DMS79 (cell line): ENCODE measurements around the gene IGFN1.
A peak's percentile ranks its signal among the peaks of the same experiment; 100 is the strongest.
"Not testable (repeated sequence)": the region's sequence is repeated elsewhere in the genome, so short reads cannot be mapped to it uniquely, and the experiment has no call there.

Experiments used
- DNase-seq: peaks from one replicate; lab custom pipeline; 2025; lab: John Stamatoyannopoulos, UW

Gene IGFN1

GRCh38 chr1:201190624-201191051 lies at the start of gene IGFN1:
IGFN1 (plus strand) TSS chr1:201190824; CDS start chr1:201193294, 2,470 bp downstream.
- no peak for DNase-seq

DNA sequence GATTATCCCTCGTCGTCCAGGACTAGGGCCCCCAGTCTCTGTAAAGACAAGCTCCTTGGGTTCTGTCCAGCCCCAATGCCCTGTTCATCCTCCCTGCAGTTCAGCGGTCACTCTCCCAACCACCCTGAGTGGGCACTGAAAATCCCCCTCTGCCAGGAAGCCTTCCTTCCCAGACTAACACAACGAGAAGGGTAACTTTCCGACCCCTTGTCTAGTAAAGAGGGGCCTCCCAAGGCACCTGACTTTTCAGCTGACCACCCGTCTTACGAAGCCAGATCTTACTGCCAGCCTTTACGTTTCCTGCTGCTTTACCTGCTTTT lies 49.7 kb upstream of the IGFN1 start:
- no peak for DNase-seq

DNA sequence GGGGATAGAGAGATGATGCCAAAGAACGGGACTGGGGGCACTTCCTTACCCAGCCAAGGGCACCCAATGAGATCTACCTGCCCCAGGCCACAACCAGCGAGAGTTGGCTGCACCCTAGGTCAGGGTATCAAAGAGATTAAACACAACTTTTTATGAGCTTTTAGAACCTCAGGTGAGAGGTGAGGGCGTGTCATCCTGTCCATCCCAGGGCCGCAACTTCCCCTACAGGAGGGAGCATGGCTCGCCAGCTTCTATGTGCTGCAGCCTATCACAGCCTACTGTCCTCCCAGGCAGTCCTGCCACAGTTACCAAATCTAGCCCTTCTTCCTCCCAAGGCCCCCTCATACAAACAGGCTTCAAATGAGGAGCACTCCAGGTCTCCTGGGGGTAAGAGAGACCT lies 49.2 kb upstream of the IGFN1 start:
- DNase-seq = no peak

GRCh38 chr1:201142011-201142848 lies 48.4 kb upstream of the IGFN1 start:
- no peak for DNase-seq

GRCh38 chr1:201142849-201143725 lies 47.5 kb upstream of the IGFN1 start:
- no peak for DNase-seq

- DNase-seq = no peak
These were observed 46.6 kb upstream of the IGFN1 start for GRCh38 chr1:201143726-201144635.

DNA sequence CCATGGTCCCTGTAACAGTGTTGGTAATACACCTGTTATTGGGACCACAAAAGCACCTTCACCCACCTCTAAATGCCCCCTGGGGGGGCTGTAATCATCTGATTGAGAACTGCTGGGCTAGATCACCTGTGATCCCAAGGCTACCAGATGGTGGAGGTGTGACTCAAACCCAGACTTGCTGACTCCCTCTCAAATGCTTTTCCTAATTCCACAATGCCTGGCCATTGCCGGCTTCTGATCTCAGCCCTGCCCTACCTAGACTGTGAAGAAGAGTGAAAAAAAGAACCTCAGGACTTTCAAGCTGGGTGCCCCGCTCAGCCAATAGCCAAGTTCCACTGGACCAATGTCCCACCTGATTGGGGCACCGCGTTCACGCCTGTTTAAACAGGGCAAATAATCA lies 45.9 kb upstream of the IGFN1 start:
- no peak for DNase-seq

- no peak for DNase-seq
These were observed 45.5 kb upstream of the IGFN1 start for GRCh38 chr1:201145132-201145531.

GRCh38 chr1:201145816-201146215 lies 44.8 kb upstream of the IGFN1 start:
- no peak for DNase-seq

DNA sequence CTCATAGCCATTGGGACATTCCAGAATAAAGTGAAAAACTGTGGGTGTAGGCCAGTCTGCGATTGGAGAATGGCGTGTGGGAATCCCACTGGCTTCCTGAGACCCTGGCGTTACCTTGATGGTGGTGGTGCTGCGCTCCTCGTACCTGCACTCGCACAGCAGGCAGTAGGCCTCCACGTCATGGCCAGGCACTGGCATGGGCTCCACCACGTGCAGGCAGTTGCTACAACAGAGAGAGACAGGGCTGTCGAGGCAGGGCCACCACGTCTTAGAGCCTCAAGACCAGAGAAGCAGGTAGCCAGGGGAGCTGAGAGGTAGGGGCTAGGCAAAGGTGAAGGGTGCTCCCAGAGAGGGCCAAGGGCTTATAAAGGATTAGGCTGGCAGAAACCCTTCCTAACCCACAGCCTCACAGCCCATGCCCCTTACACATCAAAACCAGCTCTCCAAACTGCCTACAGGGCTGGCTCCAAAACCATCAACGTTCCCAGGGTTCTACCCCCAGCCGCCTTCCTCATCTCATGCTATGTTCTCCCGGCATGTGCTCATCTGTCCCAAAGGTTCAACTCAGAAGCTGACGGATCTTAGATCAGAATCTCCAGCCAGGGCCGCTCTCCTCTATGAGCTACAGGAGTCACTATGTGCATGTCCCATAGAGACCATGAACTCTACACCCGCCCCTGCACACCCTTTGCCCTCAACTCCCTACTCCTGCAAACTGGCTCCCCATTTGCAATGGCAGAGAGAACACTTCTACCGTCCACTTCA lies 43.8 kb upstream of the IGFN1 start:
- DNase-seq = no peak

GRCh38 chr1:201147396-201148015 lies 43.1 kb upstream of the IGFN1 start:
- no peak for DNase-seq

- no peak for DNase-seq
These were observed 41.2 kb upstream of the IGFN1 start for GRCh38 chr1:201149400-201149799.

GRCh38 chr1:201153474-201154388 lies 36.9 kb upstream of the IGFN1 start:
- no peak for DNase-seq

- DNase-seq = peak; percentile 72
These were observed 36.0 kb upstream of the IGFN1 start, which contains the start of gene TMEM9 for GRCh38 chr1:201154389-201155165. TMEM9 (minus strand) TSS chr1:201154474; CDS start chr1:201153923, 551 bp downstream.

DNA sequence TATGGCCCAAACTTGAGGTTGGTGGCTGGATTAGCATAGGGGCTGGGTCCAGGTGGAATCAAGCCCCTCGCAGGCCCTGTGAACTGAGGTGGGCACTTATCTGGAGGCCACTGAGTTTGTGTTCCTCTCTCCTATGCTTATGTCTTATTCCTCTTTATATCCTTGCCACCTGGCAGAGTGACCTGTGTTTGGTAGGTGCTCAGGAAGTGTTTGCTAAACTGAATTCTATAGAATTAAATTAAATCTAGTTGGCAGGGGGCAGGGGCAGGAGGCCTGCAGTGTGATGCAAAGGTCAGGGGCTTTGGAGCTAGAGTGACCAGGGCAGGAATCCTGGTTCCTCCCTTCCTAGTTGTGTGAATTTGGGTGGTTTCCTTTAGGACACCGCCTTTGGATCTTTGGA lies 35.3 kb upstream of the IGFN1 start:
- DNase-seq = no peak

DNA sequence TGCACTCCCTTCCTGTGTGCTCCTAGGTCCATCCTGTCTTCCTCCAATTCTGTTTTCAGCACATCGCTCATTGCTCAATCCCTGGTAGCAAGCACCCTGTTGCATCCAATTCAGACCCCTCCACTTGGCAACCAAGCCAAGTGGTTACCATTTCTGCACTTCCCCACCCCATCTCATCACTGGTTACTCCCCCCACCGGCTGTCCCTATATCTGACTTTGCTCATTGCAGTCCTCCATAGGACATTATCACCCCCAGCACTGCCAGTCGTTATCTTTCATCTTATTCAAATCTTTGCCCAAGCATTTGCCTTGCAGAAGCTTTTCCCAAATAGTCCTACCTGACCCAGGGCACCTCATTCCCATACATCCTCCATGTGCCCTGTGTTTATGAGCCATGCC lies 34.3 kb upstream of the IGFN1 start:
- no peak for DNase-seq

DNA sequence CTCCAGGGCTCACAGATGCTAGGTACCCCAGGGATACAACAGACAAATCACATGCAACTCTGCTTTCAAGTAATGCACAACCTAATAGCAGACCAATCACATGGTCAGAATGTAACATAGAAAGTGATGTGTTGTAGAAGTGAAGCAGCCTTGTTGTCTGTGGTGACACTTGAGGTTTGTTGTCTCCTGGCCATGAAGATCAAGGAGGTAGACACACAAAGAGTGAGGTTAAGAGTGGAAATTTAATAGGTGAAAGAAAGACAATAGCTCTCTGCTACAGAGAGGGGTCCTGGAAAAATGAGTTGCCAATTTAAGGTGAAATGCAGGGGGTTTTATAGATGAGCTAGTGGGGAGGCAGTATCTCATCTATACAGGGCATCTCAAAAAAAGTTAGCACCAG lies 33.8 kb upstream of the IGFN1 start:
- DNase-seq = no peak

DNA sequence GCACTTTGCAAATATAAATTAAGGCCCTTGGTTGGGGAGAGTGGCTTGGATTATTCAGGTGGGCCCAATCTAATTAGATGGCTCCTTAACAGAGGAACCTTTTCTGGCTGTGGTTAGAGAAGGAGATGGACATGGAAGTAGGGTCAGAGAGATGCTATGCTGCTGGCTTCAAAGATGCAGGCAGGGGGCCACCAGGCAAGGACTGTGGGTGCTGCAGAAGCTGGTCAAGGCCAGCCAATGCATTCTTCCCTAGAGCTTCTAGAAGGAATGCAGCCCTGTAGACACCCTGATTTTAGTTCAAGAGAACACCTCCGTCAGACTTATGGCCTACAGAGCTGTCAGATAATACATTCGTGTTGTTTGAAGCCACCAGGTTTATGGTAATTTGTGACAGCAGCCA lies 32.7 kb upstream of the IGFN1 start:
- no peak for DNase-seq

DNA sequence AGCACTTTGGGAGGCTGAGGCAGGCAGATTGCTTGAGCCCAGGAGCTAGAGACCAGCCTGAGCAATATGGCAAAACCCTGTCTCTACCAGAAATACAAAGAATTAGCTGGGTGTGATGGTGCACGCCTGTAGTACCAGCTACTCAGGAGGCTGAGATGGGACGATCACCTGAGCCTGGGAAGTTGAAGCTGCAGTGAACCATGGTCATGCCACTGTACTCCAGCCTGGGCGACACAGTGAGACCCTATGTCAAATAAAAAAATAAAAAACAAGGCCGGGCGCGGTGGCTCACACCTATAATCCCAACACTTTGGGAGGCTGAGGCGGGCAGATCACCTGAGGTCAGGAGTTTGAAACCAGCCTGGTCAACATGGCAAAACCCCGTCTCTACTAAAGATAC lies 27.6 kb upstream of the IGFN1 start:
- DNase-seq = not testable (repeated sequence)
